NCI-H1105 treated with DMSO at 0.1 percent for 48 hours (cell line): ENCODE measurements around the gene HMOX2.

Source experiments
- DNase-seq: peaks from one replicate; lab custom pipeline; 2025; lab: John Stamatoyannopoulos, UW

The HMOX2 gene

GRCh38 chr16:4475880-4476788, at the start of gene HMOX2:
Gene HMOX2 (plus strand): TSS chr16:4476398. CDS start chr16:4505525, 29,127 bp downstream.
- peak; percentile 79 for DNase-seq

- DNase-seq = no peak
Observed at GRCh38 chr16:4426722-4427372, 49.4 kb upstream of the HMOX2 start.

- no peak for DNase-seq
Observed at GRCh38 chr16:4428500-4428899, 47.7 kb upstream of the HMOX2 start.

GRCh38 chr16:4431023-4431422, 45.2 kb upstream of the HMOX2 start:
- no peak for DNase-seq

- no peak for DNase-seq
Observed at GRCh38 chr16:4433228-4433627, 43.0 kb upstream of the HMOX2 start.

GRCh38 chr16:4433914-4434787, 42.0 kb upstream of the HMOX2 start:
- DNase-seq = no peak

GRCh38 chr16:4435337-4436067, 40.7 kb upstream of the HMOX2 start:
- no peak for DNase-seq

- no peak for DNase-seq
Observed at GRCh38 chr16:4437366-4437765, 38.8 kb upstream of the HMOX2 start.

GRCh38 chr16:4442371-4442770, 33.8 kb upstream of the HMOX2 start:
- no peak for DNase-seq

GRCh38 chr16:4443271-4443670, 32.9 kb upstream of the HMOX2 start:
- DNase-seq = no peak

- DNase-seq = no peak
Observed at GRCh38 chr16:4443986-4444385, 32.2 kb upstream of the HMOX2 start.

- DNase-seq = no peak
Observed at GRCh38 chr16:4450430-4450829, 25.8 kb upstream of the HMOX2 start.

- DNase-seq = no peak
Observed at GRCh38 chr16:4450931-4451519, 25.2 kb upstream of the HMOX2 start.

- no peak for DNase-seq
Observed at GRCh38 chr16:4452674-4453073, 23.5 kb upstream of the HMOX2 start.

- DNase-seq = no peak
Observed at GRCh38 chr16:4454623-4455022, 21.6 kb upstream of the HMOX2 start.

- no peak for DNase-seq
Observed at GRCh38 chr16:4455081-4455480, 21.1 kb upstream of the HMOX2 start.

- no peak for DNase-seq
Observed at GRCh38 chr16:4455951-4456350, 20.2 kb upstream of the HMOX2 start.

GRCh38 chr16:4460936-4461249, 15.3 kb upstream of the HMOX2 start:
- no peak for DNase-seq

GRCh38 chr16:4461250-4462085, 14.7 kb upstream of the HMOX2 start:
- no peak for DNase-seq

GRCh38 chr16:4463522-4464163, 12.6 kb upstream of the HMOX2 start:
- no peak for DNase-seq
